ENCODE measurements around the gene UTP14C.

- TF ChIP-seq CTCF (IDR thresholded peaks at IDR 0.05) (no peak), EZH2 (IDR thresholded peaks at IDR 0.05; ENCODE audit: borderline replicate concordance, insufficient read depth, low read depth, low read length, poor library complexity, severe bottlenecking) (no peak)
Observed at GRCh38 chr13:52009946-52010345, 14.5 kb upstream of the UTP14C start.
